ENCODE results near the gene BCL2L14. TPM values are rescaled to one million over a fixed set of nuclear protein-coding genes. Genes with fewer than 3 reads are reported as not detected.
A peak's percentile ranks its signal among the peaks of the same experiment; 100 is the strongest.

The BCL2L14 gene
- total and polyA plus RNA-seq, 2 donors from 2014 or later = 2.2 to 2.7 TPM

GRCh38 chr12:12072064-12072760 is 1.5 kb downstream of the BCL2L14 start:
- no peaks in the 10 kb centered on the region for H3K36me3 ChIP-seq (ENCODE audit: control insufficient read depth in 2 of 3, insufficient read depth in 3 of 3, low read length in 3 of 3)
- H3K9me3 ChIP-seq (ENCODE audit: control insufficient read depth in 2 of 3, insufficient read depth in 1 of 3, low read length in 3 of 3) = no peaks in the 10 kb centered on the region
- no peaks in the 10 kb centered on the region for H3K4me1 ChIP-seq (ENCODE audit: control insufficient read depth in 2 of 3, insufficient read depth in 2 of 3, low read depth in 1 of 3, low read length in 3 of 3)
- no peak for TF ChIP-seq CTCF (IDR thresholded peaks at IDR 0.05; ENCODE audit: borderline replicate concordance, extremely low read depth, insufficient read depth)
- no peak overlapping the region for H3K4me3 ChIP-seq (ENCODE audit: low read length in 3 of 3)
- H3K27me3 ChIP-seq (ENCODE audit: control insufficient read depth, insufficient read depth, low read length) = no peaks in the 10 kb centered on the region
- no peak overlapping the region for H3K9ac ChIP-seq (ENCODE audit: low read length in 3 of 3)
- DNase-seq (peak in 2 of 5 donors; percentile 28 to 75), FAIRE-seq (no peak)
- no peak overlapping the region for H3K27ac ChIP-seq (ENCODE audit: low read depth in 2 of 2, low read length in 2 of 2)
- intact Hi-C loops (cut with DNase I) = no loop called here

GRCh38 chr12:12079291-12079690 is 8.6 kb downstream of the BCL2L14 start:
- Histone ChIP-seq H3K27me3 (ENCODE audit: control insufficient read depth, insufficient read depth, low read length) (no peaks in the 10 kb centered on the region), H3K9ac (ENCODE audit: low read length in 3 of 3) (no peak overlapping the region), H3K27ac (ENCODE audit: low read depth in 2 of 2, low read length in 2 of 2) (no peak overlapping the region), H3K4me3 (ENCODE audit: low read length in 3 of 3) (no peak overlapping the region), H3K4me1 (ENCODE audit: control insufficient read depth in 2 of 3, insufficient read depth in 2 of 3, low read depth in 1 of 3, low read length in 3 of 3) (no peaks in the 10 kb centered on the region), H3K36me3 (ENCODE audit: control insufficient read depth in 2 of 3, insufficient read depth in 3 of 3, low read length in 3 of 3) (no peaks in the 10 kb centered on the region), H3K9me3 (ENCODE audit: control insufficient read depth in 2 of 3, insufficient read depth in 1 of 3, low read length in 3 of 3) (no peaks in the 10 kb centered on the region)
- no peak for FAIRE-seq
- TF ChIP-seq CTCF (IDR thresholded peaks at IDR 0.05; ENCODE audit: borderline replicate concordance, extremely low read depth, insufficient read depth) = no peak
- DNase-seq = no peak
- intact Hi-C loops (cut with DNase I) = no loop called here

DNA sequence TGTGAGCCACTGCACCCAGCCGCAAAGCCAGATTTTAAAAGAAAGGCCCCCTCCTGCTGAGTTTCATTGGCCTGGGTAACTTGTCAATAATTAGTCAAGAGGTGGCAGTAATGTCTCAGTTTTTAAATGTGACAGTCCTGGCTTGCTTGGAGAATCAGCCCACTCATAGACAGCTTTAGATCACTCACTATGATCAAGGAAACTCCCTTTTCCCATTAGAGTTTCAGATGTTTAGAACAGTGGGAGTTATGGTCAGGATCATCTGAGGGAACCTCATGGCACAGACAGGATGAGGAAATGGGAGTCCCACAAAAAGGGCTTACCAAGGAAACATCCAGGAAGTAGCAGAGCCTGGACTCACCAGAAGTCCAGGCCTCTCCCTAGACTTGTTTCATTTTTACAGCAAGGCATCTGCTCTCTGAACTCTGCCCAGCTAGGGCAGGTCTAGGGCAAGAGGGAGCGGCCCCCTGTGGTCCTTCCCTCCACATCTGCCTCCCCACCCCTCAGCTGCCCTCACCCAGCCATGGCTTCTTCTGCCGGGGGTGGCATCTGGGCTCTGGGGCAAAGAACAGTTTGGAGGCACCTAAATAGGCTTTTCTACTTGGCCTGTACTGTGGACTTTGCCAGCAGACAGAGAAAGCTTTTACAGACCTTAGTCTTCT is 11.2 kb downstream of the BCL2L14 start:
- H3K9me3 ChIP-seq (ENCODE audit: control insufficient read depth in 2 of 3, insufficient read depth in 1 of 3, low read length in 3 of 3) = no peaks in the 10 kb centered on the region
- no peaks in the 10 kb centered on the region for H3K4me1 ChIP-seq (ENCODE audit: control insufficient read depth in 2 of 3, insufficient read depth in 2 of 3, low read depth in 1 of 3, low read length in 3 of 3)
- DNase-seq (no peak), FAIRE-seq (no peak)
- H3K36me3 ChIP-seq (ENCODE audit: control insufficient read depth in 2 of 3, insufficient read depth in 3 of 3, low read length in 3 of 3) = no peaks in the 10 kb centered on the region
- peak overlapping the region; percentile 8 for H3K27ac ChIP-seq (ENCODE audit: low read depth in 2 of 2, low read length in 2 of 2)
- no peaks in the 10 kb centered on the region for H3K27me3 ChIP-seq (ENCODE audit: control insufficient read depth, insufficient read depth, low read length)
- H3K4me3 ChIP-seq (ENCODE audit: low read length in 3 of 3) = no peak overlapping the region
- intact Hi-C loops (cut with DNase I) = loop anchor here (10.0 kb wide), 1 partner anchor 253 kb away; no protein-coding TSS in a partner anchor
- no peak overlapping the region for H3K9ac ChIP-seq (ENCODE audit: low read length in 3 of 3)
- peak; percentile 32 for TF ChIP-seq CTCF (IDR thresholded peaks at IDR 0.05; ENCODE audit: borderline replicate concordance, extremely low read depth, insufficient read depth)
